GM12873 (cell line): Measurements from ENCODE around the gene SLC18A3.

Experiments
- TF ChIP-seq, protein P1 (sequence below): IDR thresholded peaks from 2 replicates; pipeline ENCODE4 v1.5.1; 2012; ENCODE audit warnings: low read depth, mild to moderate bottlenecking, moderate library complexity, low read length, control low read depth; ENCODE audit not compliant: insufficient read depth; ENCODE audit errors: missing control alignments

SLC18A3 gene

DNA sequence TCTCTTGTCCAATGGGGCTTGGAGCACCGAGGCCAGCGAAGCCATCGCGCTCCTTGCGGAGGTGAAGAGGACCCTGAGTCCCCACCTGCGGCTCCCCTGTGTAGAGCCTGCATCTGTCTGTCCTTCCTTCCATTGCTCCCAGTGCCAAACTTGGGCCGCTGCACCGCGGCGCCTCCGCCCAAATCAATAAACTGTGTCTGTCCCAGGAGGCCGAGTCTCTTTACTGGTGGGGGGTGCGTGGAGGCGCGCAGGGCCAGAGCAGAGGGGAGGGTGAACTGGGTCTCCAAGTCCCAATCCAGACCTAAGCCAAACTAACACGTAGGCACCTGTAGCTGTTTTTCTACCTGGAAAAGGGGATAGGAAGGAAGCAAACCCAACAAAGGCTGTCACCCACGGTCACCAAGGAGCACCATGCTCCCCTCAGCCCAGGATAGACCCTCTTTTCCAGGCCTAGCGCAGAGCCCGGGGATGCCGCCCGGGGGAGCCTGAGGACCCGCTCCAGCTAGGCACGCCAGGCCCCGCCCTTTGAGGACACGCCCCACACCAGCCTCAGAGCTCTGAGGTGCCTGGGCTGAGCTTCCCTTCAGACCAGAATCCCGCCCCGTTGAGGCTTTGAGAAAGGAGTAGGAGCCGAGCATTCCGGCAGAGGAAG, 2.5 kb downstream of the SLC18A3 start:
- TF ChIP-seq, protein P1, sequence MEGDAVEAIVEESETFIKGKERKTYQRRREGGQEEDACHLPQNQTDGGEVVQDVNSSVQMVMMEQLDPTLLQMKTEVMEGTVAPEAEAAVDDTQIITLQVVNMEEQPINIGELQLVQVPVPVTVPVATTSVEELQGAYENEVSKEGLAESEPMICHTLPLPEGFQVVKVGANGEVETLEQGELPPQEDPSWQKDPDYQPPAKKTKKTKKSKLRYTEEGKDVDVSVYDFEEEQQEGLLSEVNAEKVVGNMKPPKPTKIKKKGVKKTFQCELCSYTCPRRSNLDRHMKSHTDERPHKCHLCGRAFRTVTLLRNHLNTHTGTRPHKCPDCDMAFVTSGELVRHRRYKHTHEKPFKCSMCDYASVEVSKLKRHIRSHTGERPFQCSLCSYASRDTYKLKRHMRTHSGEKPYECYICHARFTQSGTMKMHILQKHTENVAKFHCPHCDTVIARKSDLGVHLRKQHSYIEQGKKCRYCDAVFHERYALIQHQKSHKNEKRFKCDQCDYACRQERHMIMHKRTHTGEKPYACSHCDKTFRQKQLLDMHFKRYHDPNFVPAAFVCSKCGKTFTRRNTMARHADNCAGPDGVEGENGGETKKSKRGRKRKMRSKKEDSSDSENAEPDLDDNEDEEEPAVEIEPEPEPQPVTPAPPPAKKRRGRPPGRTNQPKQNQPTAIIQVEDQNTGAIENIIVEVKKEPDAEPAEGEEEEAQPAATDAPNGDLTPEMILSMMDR = no peak

DNA sequence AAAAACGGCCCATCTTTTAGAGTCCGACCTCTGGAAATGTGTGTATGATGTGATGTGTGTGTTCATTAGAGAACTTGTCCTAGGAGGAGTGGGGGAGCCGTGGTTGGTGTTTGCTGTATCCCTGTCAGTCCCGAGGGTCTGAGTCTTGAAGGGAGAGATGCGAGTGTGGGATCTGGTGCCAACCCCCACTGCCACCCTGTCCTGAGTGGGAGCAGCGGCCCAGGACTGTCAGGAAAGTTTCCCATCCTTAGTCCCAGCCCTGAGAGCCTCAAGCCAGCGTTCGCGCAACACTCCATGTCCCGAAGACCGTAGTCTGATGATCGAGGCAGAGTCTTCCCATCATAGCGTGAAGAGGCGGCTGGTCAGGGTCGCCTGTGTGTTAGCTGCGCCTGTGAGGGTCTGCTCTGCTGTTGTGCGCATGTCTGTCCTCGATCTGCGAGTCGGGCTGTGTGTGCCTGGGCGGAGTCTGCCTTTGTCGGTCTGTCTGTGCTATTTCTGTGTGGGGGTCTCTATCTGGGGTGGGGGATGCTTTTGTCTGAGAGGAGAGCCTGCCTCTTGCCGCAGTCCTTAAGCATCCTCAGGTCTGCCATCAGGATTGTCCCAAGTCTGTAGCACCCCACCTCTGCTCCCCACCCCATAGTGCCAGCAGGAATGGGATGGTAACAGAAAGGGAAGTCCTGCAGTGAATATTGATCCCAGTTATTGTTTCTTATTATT, 3.2 kb downstream of the SLC18A3 start:
- TF ChIP-seq, protein P1 = no peak

DNA sequence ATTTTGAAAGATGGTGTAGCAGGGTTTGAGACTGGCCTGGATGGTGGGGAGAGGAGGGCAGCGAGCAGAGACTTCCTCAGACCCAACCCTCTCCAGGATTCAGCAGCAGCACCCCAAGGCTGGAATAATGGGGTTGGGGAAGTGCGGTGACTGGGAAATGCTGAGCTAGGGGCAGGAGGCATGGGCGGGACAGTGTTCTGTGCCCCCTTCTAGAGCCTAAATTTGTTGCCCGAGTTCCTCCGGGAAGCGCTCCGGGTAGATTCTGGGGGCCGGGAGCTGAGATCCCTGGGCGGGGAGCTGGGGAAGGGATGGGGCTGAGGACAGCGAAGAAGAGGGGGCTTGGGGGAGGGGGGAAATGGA, 3.8 kb downstream of the SLC18A3 start, which contains the start of gene CHAT:
Gene CHAT (plus strand): TSS at position 156 of the 360 bp plus-strand sequence. CDS start 153 bp downstream, at position 309.
- TF ChIP-seq, protein P1 = no peak

DNA sequence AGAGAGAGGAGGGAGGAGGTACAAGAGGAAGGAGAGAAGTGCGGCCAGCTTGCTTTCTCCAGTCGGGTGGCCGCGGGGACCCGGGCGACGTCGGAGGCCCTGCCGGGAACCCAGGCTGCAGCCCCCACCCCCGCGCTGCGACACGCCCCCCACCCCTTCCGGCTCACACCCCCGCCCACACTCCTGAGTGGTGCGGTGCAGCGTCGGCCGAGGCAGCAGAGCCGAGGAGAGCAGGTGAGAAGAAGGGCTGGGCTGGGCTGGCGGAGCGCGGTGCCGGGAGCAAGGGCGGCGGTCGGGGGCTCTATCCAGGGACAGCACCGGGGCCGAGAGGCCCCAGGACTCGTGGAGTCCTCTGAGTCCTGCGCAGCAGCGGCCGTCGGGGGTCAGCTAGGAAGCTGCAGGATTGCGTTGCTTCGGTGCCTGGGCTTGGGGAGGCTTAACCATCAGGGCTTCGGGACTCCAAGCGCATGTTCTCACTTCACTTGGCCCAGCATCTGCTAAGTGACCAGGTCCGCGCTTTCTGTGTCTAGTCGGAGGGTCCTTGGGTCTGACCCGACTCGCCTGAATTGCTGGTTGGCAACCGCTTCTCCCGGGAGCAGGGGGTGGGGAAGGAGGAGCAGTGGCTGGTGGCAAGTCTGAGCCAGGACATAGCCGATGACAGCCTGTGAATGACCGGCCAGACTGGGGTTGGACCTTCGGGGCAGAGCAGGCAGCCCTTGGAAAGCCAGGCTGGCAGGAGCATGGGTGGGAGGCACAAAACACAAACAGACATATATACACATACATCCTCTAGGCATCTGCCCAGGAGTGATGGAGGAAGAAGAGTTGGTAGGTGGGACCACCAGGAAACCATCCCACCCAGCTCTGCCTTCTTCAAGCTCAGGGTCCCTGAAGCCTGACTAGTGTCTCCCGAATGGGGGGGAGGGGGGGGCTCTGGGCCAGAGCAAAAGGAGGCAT, 4.4 kb downstream of the SLC18A3 start:
- TF ChIP-seq, protein P1 = no peak

DNA sequence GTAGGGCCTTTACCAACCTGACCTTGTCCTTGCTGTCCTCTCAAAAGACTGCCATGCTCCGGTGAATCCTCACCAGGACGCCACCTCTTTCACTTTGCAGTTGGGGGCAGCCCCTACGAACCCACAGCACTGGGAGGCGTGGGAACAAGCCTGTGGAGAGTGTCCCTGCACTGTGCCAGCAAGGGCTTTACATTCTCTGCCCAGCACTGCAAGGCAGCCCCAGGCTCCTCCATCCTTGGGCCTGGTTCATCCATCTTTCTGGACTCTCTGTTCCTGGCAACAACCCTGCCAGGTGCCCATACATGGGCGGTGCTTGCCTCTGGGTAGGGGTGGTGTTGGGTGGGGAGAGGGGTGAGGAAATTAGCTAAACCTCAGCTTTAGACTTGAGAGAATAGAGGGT, 5.1 kb downstream of the SLC18A3 start:
- TF ChIP-seq, protein P1 = no peak

DNA sequence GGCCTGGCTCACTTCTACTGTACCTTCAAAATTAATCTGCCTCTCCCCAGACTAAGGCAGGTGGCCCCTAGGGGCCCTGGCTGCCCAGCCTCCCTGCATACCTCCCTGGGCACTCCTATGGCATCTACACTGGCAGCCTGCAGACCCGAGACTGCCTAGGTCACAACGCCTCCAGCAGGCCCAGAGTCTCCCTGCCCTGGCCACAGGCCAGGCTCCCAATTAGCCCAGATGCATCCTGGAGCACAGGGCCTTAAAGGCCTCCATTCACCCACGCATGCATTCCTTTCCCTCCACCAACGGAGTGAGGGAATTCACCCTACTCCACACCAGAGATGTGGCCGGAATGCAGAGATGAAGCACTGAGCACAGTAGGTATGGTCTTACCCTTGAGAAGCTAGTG, 5.6 kb downstream of the SLC18A3 start:
- TF ChIP-seq, protein P1 = no peak
